Transverse colon (tissue), 4 donors: Measurements from ENCODE around the gene TPO. TPM values are rescaled to one million over a fixed set of nuclear protein-coding genes. Genes with fewer than 3 reads are reported as not detected.

ENCODE experiments used
- DNase-seq: peaks from one replicate; pipeline ENCODE4 v3.0.0-alpha.2; 2019
- H3K27ac ChIP-seq, 4 donors: fragments of 200-600 bp; sonication (generic); 2 replicates each; pipeline ENCODE4 v1.5.1; 2016 to 2018; ENCODE audit warnings: inconsistent platforms in 4 of 4
- H3K27me3 ChIP-seq: fragments of 200-600 bp; sonication (generic); 2 replicates; pipeline ENCODE4 v1.5.1; 2017; ENCODE audit warnings: inconsistent platforms
- H3K36me3 ChIP-seq, 4 donors: fragments of 200-600 bp; sonication (generic); 2 replicates each; pipeline ENCODE4 v1.5.1; 2017 to 2019; ENCODE audit warnings: inconsistent platforms in 4 of 4
- H3K4me1 ChIP-seq, 4 donors: fragments of 200-600 bp; sonication (generic); 2 replicates each; pipeline ENCODE4 v1.5.1; 2017 to 2020; ENCODE audit warnings: inconsistent platforms in 4 of 4
- H3K4me3 ChIP-seq, 4 donors: fragments of 200-600 bp; sonication (generic); 1 replicate in 1 of 4; 2 replicates in 3 of 4; pipeline versions ENCODE4 v1.5.1 to v1.6.1; 2017 to 2019; ENCODE audit warnings: inconsistent platforms in 4 of 4
- H3K9me3 ChIP-seq, 2 donors: fragments of 200-600 bp; sonication (generic); 2 replicates each; pipeline ENCODE4 v1.5.1; 2017 to 2019; ENCODE audit warnings: inconsistent platforms in 2 of 2
- EP300 ChIP-seq: sonication (generic); formaldehyde crosslinking; IDR thresholded peaks from one replicate; pipeline ENCODE4 v1.6.1; 2017; ENCODE audit warnings: antibody characterized with exemption, low read depth
- POLR2A ChIP-seq: fragments of 450-650 bp; IDR thresholded peaks from one replicate; pipeline ENCODE4 v1.6.1; 2016; ENCODE audit warnings: antibody characterized with exemption, mild to moderate bottlenecking, moderate library complexity
- POLR2AphosphoS5 ChIP-seq, 3 donors: sonication (generic); formaldehyde crosslinking; IDR thresholded peaks; one replicate each; pipeline ENCODE4 v1.6.1; 2016; ENCODE audit warnings: antibody characterized with exemption in 3 of 3
- WGBS, 2 donors: methylation state at CpG; one replicate each; pipeline ENCODE4 v1.1.5; 2018; ENCODE audit warnings: low coverage in 1 of 2; 5-methylcytosine and 5-hydroxymethylcytosine counted together
- in situ Hi-C, 4 donors: fragments of 200-750 bp; cut with MboI; loops; one replicate each; pipeline versions ENCODE4 v1.15.0 to v1.15.1; 2017; ENCODE audit warnings: low sequenced_read_pairs in 3 of 4, low pct_ligation_motif_present in 1 of 4, low pct_unique_long_range_greater_than_20kb in 1 of 4
- intact Hi-C: fragments of 100-400 bp; cut with DNase I; formaldehyde crosslinking; loops from one replicate; pipeline ENCODE4 v1.15.1; 2023; ENCODE audit warnings: low total_unique reads
- total RNA-seq, 4 donors: library from RNA; depleted of rRNA; stranded (reverse); fragments of >200 nt; gene quantifications; one replicate each; pipeline ENCODE4 v1.1.0, GENCODE V29; 2016
- TF ChIP-seq, protein P1 (sequence below), 5 experiments: fragments of 200-600 bp in 3 of 5; fragments of 450-650 bp in 2 of 5; sonication (generic) in 3 of 5; IDR thresholded peaks; 1 replicate in 2 of 5; 2 replicates in 3 of 5; pipeline ENCODE4 v1.5.1; 2016 to 2017; ENCODE audit warnings: antibody characterized with exemption in 5 of 5, inconsistent platforms in 3 of 5, mild to moderate bottlenecking in 2 of 5, moderate library complexity in 1 of 5

The TPO gene
- total RNA-seq, 4 donors from 2014 or later, result 1.4 to 5.8 (median 3.8) TPM

DNA sequence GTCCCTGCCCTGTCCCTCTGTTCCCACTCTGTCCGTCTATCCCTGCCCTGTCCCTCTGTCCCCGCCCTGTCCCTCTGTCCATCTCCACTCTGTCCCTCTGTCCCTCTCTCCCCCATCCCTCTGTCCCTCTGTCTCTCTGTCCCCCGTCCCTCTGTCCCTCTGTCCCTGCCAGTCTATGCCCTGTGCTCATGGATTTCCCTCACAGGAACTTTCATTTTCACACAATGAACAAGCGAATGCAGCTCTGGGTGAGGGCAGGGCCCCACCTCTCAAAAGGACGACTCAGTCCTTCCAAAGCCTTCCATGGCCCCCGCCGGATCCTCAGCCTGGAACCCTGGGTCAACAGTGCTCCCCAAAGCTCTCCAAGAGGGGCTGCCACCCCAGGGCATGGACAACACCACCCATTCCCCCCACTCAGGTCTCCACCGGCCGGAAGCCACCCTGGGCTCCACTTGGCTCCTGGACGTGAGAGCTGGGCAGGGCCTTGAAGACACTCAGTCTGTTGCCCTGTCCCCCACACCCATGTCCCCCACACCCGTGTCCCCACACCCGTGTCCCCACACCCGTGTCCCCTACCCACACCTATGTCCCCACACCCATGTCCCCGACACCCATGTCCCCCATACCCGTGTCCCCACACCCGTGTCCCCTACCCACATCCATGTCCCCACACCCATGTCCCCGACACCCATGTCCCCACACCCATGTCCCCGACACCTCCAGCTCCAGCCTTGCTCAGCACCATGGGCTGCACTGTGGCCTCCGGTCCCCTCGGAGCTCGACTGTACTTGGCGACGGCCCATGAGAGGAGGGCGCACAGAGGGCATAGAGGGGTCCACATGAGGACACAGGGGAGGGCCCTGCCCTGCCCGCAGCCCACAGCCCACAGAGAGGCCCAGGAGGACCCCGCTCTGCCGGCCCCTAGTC is 175.1 kb downstream of the TPO start:
- H3K9me3 ChIP-seq, result no peaks in the 10 kb centered on the region
- H3K36me3 ChIP-seq, result no peaks in the 10 kb centered on the region
- H3K27ac ChIP-seq, result no peak overlapping the region
- no peak for DNase-seq
- no peak overlapping the region for H3K4me3 ChIP-seq
- WGBS, 2 donors, result 73 to 84% methylated on average over 2 to 27 of the region's 27 CpGs
- in situ Hi-C loops, result loop anchor here in 3 of 4 donors (25.0 kb wide), 2 partner anchors 149 to 174 kb away; partner anchors contain the start of gene PXDN (in 2 of the 3)
- TF ChIP-seq, protein P1, sequence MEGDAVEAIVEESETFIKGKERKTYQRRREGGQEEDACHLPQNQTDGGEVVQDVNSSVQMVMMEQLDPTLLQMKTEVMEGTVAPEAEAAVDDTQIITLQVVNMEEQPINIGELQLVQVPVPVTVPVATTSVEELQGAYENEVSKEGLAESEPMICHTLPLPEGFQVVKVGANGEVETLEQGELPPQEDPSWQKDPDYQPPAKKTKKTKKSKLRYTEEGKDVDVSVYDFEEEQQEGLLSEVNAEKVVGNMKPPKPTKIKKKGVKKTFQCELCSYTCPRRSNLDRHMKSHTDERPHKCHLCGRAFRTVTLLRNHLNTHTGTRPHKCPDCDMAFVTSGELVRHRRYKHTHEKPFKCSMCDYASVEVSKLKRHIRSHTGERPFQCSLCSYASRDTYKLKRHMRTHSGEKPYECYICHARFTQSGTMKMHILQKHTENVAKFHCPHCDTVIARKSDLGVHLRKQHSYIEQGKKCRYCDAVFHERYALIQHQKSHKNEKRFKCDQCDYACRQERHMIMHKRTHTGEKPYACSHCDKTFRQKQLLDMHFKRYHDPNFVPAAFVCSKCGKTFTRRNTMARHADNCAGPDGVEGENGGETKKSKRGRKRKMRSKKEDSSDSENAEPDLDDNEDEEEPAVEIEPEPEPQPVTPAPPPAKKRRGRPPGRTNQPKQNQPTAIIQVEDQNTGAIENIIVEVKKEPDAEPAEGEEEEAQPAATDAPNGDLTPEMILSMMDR (IDR thresholded peaks at IDR 0.05), result no peak
- no peak for TF ChIP-seq POLR2A
- TF ChIP-seq EP300, result no peak
- no peak for TF ChIP-seq POLR2AphosphoS5 (IDR thresholded peaks at IDR 0.05)
- H3K4me1 ChIP-seq, result peaks cover 0 to 14% (median 6%) of the 10 kb centered on the region in 4 donors
- intact Hi-C loops, result loop anchor here (5.0 kb wide), 1 partner anchor 164 kb away; no protein-coding TSS in a partner anchor
- no peaks in the 10 kb centered on the region for H3K27me3 ChIP-seq

DNA sequence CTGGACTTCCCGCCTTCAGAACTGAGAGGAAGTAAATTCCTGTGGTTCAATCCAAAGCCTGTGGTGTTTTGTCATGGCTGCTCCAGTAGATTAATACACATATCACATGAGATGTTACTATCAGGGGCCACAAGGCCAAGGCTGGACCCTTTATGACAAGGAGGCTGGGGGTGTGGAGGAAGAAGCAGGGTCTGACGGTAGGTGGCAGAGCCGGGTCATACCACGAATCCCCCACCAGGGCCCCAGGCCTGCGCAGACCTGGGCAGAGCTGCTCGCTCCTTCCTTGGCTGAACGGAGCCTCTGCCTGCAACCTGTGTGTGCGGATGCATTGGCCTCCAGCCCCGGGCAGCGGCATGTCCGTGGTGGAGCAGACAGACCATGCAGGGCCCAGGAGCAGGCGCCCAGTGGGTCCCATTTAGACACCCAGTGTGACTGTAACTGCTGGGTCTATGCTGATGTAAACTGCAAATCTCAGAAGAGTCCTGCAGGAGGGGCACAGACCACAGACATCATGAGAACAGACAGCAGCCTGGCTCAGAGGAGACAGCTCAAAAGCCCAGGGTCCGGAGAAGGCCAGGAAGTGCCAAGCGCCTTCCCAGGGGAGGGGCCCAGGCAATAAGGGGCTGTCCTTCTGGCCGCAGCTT is 175.8 kb downstream of the TPO start:
- Histone ChIP-seq H3K4me3 (no peak overlapping the region), H3K27ac (no peak overlapping the region), H3K9me3 (no peaks in the 10 kb centered on the region), H3K36me3 (no peaks in the 10 kb centered on the region), H3K4me1 (peaks cover 0 to 20% (median 9%) of the 10 kb centered on the region in 4 donors), H3K27me3 (no peaks in the 10 kb centered on the region)
- intact Hi-C loops (loop anchor here (5.0 kb wide), 1 partner anchor 163 kb away; no protein-coding TSS in a partner anchor), in situ Hi-C loops (loop anchor here in 3 of 4 donors (25.0 kb wide), 2 partner anchors 148 to 173 kb away; partner anchors contain the start of gene PXDN (in 2 of the 3))
- TF ChIP-seq POLR2A (no peak), POLR2AphosphoS5 (IDR thresholded peaks at IDR 0.05) (no peak), EP300 (no peak)
- TF ChIP-seq, protein P1 (IDR thresholded peaks at IDR 0.05), result no peak
- DNase-seq, result no peak
- WGBS, 2 donors, result 75 to 80% methylated on average over 1 to 15 of the region's 15 CpGs

DNA sequence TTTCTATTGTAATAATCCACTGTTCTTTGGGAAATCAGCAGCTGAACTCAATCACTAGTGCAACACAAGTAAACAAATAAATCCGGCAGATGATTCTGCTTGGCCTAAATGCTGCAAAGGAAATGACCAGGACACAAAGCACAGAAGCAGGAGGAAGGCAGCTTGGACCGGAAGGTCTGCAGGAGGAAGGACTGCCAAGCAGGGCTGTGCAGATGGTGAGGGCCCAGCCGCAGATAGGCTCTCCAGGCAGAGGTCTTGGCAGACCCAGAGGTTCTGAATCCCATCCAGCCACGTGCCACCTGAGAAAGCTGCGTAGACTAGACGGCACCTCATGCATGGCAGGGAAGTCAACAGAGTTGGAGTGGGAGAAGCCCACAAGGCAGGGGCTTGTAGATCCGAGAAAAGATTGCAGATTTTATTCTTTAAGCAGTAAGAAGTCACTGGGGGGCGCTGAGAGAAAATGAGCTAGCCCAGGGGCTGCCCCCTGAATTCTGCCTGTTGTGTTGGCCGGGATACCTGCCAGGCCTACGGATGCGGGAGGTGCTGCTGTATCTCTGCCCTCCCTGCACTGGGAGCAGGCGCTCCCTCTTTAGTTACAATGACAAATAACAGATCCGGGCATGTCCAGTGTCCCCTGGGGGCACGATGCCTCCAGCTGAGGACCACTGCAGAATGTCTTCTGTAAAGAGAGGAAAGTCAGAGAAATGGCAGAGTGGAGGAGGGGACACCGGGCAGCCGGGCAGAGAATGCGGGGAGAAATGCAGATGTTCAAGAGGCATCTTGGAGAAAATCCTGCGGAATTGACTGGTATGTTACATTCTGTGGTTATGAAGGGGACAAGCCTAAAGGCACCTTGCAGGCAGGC is 177.6 kb downstream of the TPO start:
- intact Hi-C loops (no loop called here), in situ Hi-C loops (loop anchor here (10.0 to 25.0 kb wide), 3 partner anchors 146 to 171 kb away; partner anchors contain the start of gene PXDN (in 3 of the 4))
- no peak for DNase-seq
- H3K4me3 ChIP-seq, result no peak overlapping the region
- H3K4me1 ChIP-seq, result peaks cover 0 to 20% (median 9%) of the 10 kb centered on the region in 4 donors
- 72 to 78% methylated on average over 9 to 18 of the region's 18 CpGs for WGBS, 2 donors
- H3K27ac ChIP-seq, result no peak overlapping the region
- H3K27me3 ChIP-seq, result no peaks in the 10 kb centered on the region
- H3K9me3 ChIP-seq, result no peaks in the 10 kb centered on the region
- TF ChIP-seq, protein P1 (IDR thresholded peaks at IDR 0.05), result no peak
- TF ChIP-seq POLR2AphosphoS5 (IDR thresholded peaks at IDR 0.05), result no peak
- no peak for TF ChIP-seq POLR2A
- TF ChIP-seq EP300, result no peak
- H3K36me3 ChIP-seq, result no peaks in the 10 kb centered on the region
